GM21737 (cell line): Measurements from ENCODE around the gene NCOA3.

ENCODE experiments used
- ATAC-seq: cut with Tn5 transposase; IDR thresholded peaks from one replicate; pipeline ENCODE4 v1.9.1; 2021; ENCODE audit warnings: mild to moderate bottlenecking, moderate library complexity; ENCODE audit not compliant: unreplicated experiment

Gene NCOA3

GRCh38 chr20:47676219-47676721, 174.6 kb downstream of the NCOA3 start:
- no peak for ATAC-seq

DNA sequence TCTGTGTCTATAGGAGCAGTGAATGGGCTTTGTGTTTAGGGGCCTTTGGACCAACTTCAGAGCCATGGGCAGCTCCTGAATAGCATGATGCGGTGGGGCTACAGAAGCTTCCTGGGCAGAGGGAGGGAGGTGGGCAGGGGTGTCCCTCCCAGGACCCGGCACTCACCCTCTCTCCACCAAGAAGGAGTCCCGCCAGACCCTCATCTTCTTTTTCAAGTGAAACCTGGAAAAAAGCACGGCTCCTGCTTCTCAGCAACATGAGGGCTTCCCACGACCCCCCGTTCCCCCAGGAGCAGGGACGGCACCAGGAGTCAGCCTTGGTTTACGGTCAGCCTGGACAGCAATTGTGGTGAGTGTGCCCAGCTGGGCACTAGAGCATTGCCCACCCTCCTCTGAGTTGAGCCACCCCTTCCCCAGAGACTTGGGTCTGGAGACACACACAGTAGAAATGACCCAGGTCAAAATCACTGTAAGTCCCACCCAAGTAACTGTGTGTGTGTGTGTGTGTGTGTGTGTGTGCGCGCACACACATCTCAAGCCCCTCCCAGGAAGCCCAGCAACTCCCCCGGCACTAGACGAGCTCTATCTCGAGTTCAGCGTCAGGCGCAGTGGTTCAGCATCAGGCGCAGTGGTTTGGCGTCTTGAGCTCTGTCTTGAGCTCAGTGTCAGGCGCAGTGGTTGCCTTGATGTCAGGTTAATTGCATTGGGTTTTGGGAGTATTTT, 175.4 kb downstream of the NCOA3 start:
- no peak for ATAC-seq

- no peak for ATAC-seq
Observed at GRCh38 chr20:47677635-47678453, 176.2 kb downstream of the NCOA3 start.

GRCh38 chr20:47678536-47678935, 176.8 kb downstream of the NCOA3 start:
- no peak for ATAC-seq

- no peak for ATAC-seq
Observed at GRCh38 chr20:47679462-47679861, 177.8 kb downstream of the NCOA3 start.

DNA sequence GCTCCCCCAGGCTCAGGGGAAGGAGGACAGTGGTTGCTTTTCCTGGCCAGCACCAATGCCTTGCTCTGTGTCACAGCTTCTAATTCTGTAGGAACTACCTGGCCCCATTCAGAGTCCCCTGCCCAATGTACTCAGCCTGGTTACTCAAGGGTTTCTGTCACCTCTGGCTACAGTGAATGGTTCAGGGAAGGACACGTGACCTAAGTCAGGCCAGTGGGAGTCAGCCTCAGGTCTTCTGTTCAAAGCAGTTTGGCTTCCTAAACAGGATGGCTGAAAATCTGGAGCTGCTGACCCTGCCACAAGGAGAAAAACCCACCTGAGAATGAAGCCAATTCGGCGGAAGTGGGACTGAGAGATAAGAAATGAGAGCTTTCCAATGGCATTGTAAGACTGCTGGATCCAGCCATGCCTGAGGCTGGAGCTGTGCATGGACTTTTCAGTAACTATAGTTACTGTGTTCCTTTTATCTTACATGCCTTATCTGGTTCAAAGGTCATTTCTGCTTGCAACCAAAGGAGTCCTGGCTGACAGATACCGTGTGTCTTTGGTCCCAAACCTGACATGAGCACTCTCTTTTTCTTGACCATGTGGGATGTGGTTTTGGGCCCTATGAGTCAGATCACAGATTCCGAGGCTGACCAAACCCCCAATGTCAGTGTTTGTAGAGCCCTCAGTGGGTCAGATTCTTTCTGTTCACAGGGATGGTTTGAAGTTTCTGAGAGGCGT, 179.3 kb downstream of the NCOA3 start:
- no peak for ATAC-seq

GRCh38 chr20:47682028-47682783, 180.5 kb downstream of the NCOA3 start:
- ATAC-seq = no peak

DNA sequence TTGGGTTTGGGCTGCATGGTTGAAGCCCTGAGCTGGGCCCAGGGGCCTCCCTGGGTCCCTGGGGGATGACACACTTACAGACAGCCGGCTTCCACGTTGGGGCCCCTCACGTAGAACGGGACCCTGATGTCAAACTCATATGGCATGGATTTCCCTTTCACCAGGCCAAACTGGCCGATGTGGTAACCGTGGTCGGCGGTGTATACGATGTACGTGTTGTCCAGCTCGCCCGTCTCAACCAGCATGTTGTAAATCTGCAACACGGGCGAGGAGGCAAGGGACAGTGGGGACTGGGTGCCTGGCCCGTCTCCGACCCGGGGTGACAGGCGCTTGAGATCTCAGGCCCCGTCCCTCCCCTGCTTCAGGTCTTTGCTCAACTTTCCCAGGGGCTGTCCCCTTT, 181.2 kb downstream of the NCOA3 start:
- no peak for ATAC-seq

DNA sequence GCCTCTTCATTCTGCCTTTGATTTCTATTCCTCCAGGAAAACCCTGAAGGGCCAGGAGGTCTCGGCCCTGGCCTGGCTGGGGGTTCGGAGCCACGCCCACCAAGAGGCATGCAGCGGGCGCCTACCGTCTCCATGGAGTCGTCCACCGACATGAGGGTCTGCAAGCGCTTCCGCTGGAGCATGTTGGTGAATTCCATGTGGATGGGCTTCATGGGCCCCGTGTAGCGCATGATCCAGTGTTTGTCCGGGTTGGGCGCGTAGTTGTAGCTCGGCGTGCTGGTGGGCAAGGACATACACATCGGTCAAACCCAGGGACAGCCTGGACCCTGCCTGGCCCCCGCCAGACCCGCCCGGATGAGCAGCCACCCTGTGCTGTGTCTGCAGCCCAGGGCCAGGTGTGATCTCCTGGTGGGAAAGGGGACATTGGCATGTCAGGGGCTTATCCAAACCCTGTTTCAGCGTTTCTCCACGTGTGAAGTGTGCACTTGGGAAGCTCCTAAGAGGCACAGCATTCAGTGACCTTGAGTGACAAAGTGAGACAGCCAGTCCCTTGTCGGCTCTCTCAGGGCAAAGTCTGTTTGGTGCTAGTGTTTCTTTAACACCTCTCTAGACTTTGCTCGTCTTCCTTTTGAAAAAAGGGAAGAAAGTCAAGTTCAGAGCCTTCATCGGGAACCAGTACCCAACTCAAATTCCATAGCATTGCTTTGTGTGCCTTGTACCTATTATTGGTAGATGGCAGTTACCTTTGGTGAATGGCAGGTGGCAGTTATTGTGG, 182.8 kb downstream of the NCOA3 start:
- ATAC-seq = no peak

DNA sequence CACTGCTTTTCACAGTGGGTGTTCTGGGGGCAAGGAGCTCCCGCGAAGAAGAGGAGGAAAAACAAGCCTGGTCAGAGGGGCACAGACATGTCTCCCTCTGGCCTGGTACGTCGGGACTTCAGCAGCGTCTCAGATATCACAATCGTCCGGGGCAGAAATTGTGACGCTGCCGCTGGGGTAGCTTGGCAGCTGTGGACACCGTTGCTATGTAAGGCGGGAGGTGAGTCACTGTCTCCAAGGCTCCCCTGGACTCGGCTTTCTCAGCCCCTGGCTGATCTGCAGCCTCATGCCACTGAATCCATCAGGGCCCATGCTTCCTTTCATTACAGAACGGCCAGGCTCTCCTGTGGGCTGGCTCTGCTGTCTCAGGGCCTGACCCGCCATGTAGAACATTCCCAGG, 184.9 kb downstream of the NCOA3 start:
- no peak for ATAC-seq

DNA sequence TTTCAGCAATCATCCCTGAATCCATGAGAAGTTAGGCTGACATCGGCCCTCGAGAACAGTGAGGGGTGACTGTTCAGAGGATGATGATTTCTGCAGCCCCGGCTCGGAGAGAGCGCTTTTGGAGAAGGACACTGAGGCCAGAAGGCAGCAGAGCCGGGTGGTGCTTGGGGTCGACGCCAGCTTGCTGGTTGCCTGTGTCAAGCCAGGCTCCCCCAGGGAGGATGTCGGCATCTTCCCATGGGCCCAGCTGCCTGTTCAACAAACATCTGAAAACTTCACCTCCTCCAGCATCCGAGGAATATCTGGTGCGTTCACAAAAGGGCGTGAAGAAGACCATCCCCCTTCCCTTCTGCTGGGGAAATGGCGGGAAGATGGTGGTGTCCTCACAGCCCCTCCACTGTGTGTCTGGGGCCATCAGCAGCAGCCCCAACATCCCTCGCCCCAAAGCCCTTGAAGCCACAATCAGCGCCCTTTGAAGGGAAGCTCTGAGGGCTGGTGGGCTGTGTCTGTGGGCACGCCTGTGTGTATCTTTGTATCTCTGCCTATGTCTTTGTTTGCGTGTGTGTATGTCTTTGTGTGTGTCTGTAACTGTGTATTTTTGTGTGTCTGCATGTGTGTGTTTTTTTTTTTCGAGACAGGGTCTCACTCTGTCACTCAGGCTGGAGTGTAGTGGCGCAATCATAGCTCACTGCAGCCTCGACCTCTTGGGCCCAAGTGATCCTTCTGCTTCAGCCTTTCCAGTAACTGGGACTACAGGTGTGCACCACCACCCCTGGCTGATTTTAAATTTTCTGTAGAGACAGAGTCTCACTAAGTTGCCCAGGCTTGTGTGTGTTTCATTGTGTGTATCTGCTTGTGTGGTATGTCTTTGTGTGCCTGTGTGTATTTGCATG, 185.7 kb downstream of the NCOA3 start:
- ATAC-seq = no peak

GRCh38 chr20:47688385-47689381, 187.0 kb downstream of the NCOA3 start:
- no peak for ATAC-seq

- no peak for ATAC-seq
Observed at GRCh38 chr20:47689731-47690130, 188.0 kb downstream of the NCOA3 start.

- no peak for ATAC-seq
Observed at GRCh38 chr20:47691625-47692024, 189.9 kb downstream of the NCOA3 start.

GRCh38 chr20:47694021-47694818, 192.5 kb downstream of the NCOA3 start:
- ATAC-seq = no peak

- ATAC-seq = no peak
Observed at GRCh38 chr20:47696856-47697255, 195.2 kb downstream of the NCOA3 start.

GRCh38 chr20:47698142-47698541, 196.5 kb downstream of the NCOA3 start:
- no peak for ATAC-seq
